HG03439 (cell line): ENCODE results near the gene CPB2.

Experiments used
- ATAC-seq: cut with Tn5 transposase; IDR thresholded peaks from one replicate; pipeline ENCODE4 v1.9.1; 2021; ENCODE audit warnings: mild to moderate bottlenecking, moderate library complexity; ENCODE audit not compliant: unreplicated experiment

CPB2 gene

DNA sequence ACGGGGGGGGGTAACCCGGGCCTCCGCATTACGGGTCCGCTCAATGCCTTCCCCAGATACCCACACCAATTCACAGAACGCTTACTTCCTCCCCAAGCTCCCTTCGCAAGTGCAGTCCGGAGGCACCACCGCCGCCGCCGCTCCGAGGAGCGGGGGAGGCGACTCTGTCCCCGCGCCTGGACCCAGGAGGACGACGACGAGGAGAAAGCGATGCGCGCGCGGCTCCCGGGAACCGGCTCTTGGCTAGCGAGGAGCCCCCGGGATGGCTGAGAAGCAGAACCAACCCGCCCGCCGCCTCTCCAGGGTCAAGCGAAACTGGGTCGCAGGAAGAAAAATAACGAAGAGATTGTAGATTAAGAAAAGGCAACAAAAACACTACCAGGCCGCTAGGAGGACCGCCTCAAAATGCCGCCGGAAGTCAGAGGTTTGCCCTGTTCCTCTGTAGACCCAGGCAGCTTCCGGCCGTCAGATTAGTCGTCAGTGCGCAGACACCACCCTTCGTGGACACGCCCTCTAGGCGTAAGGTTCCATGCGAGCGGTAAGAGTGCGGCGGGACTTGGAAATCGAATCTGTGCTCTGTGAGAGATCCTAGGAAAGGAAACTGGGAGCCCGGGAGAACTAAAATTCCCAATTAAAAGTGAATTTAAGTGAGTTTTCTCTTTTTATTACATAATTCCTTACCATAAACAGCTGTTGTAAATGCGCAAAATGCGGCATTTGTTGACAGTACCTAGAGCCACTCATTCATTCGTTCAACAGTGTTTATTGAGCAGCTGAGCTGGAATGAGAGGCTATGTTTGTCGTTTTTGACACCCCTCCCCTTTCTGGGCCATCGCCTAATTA, 52.3 kb downstream of the CPB2 start, which contains the start of gene ZC3H13:
TSS of gene ZC3H13 (minus strand) at position 428 of the 843 bp plus-strand sequence. CDS start 7,239 bp downstream, outside the sequence.
- ATAC-seq = peak; percentile 100

DNA sequence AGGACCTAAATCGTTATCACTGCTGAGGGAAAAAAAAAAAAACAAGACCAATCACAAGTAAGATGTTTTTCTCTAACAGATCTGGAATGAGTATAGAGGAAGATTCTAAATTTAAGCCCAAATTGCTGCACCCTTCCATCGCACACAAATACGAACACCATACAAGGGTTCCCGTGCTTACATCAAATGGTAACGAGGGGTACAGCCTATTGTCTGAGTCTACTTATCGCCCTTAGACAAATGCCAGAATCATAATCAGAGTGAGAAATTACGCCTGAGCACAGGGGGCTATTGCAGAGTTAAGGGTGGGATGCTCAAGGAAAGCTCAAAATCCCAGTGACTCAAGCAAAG, 52.9 kb downstream of the CPB2 start:
- no peak for ATAC-seq

DNA sequence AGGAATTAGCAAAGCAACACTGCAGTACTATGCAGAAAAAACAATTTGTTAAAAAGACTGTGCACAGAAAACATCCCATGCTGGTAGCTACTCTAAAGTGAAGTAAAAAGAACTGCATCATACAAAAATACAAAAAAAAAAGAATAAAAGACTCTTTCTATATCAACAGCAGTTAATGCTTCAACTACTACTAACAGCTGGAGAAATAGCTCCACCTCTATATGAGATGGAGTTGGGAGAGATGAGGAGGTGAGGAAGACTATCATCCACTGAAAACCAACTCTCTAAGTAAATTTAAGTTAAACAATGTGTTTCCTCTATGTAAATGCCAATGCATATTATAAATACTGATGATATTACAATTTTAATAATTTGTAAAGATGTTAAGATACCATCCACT, 54.1 kb downstream of the CPB2 start:
- no peak for ATAC-seq

DNA sequence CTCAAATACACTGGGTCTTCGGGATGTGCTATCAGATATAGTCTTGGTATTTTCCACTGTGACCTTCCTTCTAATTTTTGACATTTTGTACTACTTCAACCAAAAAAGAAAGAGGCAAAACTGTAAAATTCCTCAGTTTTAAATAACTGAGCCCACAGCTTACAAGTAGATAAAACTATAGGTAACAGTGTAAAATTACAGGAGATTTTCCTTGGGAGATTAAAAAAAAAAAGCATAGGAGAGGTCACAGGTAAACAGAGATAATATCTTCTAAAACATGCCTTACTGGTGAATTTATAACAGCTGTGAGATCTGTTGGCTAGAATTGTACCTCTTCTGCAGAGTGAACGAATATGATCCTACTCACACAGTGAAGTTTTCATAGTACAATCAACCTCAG, 59.4 kb downstream of the CPB2 start:
- no peak for ATAC-seq

DNA sequence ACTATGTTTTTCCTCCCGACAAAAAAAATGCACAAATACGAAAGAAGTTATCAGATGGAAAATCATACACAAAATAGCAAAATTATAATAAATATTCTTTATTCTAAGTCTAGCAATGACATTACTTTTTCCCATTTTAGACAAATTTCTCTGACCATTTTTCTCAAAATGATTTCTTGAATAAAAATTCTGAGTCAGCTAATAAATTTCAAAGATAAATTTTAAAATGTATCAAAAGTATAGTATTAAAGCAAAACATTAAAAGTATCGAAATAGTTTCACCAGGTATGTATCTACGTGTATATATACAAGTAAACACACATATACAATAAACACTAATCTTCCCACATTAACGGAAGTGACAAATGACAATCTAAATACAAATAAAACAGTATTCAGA, 61.2 kb downstream of the CPB2 start:
- ATAC-seq = no peak

DNA sequence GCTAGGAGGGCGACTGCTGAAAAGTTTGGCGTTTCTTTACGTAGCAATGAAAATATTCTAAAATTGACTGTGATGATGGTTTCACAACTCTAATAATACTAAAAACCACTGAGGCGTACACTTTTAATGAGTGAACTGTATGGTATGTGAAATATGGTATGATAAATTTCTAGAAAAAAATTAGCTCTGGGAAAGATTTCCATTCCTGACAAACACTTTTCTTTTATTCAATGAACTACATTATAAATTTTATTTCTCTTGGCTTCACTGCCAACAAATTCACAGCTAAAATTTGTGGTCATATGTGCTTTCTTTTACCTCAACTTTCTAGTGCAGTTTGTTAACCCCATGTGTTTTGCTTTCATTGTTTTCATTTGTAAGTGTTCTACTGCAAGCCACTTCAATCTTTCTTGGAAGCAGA, 63.4 kb downstream of the CPB2 start:
- no peak for ATAC-seq

DNA sequence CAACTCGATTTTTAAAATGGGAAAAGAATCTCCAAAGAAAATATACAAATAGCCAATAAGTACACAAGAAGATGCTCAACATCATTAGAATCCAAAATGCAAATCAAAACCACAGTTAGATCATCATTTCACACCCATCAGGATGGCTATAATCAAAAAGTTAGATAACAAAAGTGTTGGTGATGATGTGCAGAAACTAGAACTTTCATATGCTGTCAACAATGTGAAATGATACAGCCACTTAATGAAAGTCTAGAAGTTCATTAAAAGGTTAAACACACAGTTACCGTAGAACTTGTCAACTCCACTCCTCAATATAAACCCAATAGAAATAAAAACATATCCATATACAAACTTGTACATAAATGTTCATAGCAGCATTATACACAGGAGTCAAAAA, 64.1 kb downstream of the CPB2 start:
- ATAC-seq = no peak

DNA sequence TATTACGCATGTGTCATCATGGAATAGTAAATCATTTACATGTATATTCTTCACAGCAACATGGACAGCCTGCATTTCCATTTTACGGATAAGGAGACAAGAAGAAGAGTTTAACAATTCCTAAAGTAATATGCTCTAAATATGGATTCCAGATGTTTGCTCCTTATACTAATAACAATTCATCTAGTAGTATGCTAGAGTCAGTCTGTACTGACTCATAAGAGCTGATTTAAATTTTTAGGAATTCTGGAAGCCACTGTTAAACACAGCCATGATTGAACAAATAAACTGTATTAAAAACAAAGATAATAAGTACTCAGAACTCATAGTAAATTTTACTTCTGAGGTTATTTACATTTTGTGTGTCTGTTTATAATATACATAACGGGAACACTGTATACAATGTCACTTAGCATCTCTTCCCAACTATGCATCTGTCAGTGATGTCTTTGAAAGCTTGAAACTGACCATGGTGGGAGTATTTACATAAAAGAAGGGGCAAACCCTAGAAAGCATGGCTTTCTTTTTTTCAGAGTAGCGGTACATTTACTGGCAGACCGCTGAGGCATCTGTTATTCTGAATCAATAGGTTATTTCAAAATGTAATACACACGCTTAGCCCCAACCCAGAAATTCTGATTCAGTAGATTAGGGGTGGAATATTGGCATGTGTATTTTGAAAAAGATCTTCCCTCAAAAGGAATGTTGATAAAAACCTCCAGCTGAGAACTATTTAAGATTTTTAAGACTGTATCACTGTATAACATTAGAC, 65.2 kb downstream of the CPB2 start:
- ATAC-seq = no peak

DNA sequence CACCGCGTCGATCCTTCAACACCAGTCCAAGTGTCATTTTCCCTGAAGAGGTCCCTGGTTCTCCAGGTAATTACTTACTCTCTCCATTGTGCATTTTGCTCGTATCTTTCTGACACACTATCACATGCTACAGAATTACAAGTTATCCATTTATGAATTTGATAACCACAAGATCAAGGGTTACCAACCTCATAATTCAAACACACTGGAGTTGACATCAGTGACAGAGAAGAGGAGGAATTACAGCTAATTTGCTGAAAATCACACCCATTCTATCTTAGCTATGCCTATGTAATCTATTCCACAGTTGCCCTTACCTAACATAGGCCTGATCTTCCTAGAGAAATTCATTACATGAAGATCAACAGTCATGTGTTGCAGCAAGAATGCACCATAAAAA, 66.5 kb downstream of the CPB2 start:
- ATAC-seq = no peak

DNA sequence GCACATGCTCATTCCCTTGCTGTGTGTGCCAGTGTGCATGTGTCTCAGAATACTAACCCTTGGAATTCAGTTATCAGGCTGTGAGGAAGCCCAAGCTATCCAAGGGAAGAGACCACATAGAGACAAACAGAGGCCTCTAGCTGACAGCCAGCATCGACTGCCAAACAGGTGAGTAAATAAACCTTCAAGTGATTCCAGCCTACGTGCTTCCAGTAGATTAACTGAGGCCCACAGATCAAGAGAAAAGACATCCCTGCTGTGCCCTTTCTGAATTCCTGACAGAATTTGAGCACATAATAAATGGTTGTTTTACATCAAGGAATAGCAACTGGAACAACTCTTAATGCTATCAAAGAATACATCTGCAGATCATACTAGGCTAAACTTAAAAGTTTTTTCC, 69.8 kb downstream of the CPB2 start:
- ATAC-seq = no peak

DNA sequence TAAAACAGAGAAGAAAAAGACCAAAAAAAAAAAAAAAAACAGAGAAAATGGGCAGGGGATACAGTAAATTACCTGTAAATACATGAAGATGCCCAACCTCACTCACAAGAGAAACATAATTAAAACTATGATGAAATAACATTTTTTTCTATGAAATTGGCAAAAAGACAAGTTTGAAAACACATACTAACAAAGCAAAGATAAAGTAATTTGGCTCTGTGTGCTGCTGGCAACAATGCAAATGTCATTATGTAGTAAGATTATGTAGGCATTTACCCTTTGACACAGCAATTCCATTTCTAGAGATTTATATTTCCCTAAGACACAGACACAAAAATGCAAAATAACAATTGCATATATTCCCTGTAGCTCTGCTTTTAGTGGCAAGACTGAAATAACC, 72.5 kb downstream of the CPB2 start:
- no peak for ATAC-seq

DNA sequence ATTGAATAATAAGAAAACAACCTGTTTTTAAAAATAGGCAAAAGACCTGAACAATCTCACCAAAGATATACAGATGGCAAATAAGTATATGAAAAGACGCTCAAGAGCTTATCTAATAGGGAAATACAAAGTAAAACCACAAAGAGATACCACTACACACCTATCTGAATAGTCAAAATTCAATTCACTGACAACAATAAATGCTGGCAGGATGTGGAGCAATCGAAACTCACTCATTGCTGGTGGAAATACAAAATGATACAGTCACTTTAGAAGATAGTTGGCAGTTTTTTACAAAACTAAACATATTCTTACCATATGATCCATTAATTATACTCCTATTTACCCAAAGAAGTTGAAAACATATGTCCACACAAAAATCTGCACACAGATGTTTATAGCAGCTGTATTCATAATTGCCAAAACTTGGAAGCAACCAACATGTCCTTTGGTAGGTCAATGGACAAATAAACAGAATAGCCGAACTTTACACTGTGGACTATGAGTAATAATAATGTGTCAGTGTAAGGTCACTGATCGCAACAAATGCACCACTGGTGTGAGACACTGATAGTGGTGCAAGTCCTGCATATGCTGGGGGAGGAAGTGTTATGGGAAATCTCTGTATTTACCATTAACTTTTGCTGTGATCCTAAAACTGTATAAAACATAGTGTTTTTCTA, 73.1 kb downstream of the CPB2 start:
- ATAC-seq = no peak

DNA sequence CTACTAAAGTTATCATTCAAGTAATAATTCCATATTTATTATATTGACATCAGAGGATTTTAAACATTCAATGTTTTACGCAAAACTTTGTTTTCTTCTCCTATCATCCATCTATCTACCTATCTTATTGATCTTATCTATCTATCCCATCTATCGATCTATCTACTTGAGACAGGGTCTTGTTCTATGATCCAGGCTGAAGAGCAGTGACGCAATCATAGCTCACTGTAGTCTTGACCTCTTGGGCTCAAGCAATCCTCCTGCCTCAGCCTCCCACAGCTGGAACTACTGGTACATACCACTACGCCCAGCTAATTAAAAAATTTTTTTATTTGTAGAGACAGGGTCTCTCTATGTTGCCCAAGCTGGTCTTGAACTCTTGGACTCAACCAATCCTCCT, 79.7 kb downstream of the CPB2 start:
- ATAC-seq = no peak

DNA sequence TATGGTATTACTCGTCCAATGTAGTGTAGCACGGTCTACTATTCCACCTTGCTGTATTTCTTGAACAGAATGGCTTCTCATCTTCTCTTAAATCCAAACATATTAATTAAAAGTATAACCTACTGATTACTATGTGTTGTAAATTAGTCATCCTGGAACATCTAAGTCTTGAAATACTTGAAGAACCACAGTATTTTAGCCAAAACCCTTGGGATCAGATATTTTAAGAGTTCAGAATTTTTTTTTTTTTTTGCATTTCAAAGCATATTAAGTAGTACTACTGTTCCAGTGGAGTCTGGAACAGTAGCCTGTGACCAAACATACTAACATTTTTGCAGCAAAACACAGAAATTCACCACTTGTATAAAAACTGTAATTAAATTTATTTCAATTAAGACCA, 82.4 kb downstream of the CPB2 start:
- ATAC-seq = no peak

DNA sequence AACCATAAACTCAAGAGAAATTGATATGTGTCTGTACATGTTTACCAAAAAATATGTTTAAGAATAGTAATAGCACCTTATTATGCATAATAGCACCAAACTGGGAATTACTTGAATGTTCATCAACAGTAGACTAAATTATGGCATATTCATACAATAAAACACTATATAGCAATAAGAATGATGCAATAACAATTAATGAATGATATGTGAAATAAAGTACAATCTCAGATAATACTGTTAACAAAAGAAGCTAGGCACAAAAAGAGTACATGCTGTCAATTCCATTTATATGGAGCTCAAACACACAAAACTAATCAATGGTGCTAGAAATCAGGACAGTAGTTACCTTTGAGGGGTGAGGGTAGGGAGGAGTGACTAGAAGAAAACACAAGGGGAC, 88.6 kb downstream of the CPB2 start:
- ATAC-seq = no peak

DNA sequence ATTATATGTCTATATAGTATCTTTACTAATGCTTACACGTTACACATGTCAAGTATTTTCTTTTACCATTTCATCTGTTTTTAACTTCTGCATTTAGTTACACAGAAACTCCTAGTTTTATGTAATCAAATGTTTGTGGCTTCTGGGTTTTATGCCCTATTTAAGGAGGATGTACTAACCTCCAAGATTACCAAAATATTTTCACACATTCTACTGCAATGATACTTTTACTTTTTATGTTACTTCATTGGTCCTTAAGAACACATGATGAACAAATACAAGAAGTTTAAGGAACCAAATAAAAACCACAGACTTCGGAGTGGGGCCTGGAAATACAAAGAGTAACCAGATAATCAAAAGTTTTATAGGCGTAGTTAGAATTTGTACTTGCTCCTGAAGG, 89.5 kb downstream of the CPB2 start:
- no peak for ATAC-seq

DNA sequence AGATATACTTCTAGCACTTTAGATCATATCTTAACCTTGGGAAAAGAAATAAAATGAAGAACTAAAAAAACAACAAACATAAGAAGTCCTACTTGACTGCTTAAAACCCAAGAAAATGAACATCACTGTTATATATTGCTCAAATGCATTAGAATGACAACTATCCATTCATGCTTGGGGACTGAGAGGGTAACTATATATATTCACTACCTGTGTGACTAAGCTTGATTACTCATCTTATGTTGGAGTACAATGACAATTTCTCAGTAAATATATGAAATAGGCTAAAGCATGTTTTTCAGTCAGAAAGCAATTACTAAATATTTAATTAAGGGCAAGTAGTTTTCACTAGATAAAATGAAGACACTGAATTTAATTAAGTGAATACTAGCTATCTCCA, 92.4 kb downstream of the CPB2 start:
- no peak for ATAC-seq

DNA sequence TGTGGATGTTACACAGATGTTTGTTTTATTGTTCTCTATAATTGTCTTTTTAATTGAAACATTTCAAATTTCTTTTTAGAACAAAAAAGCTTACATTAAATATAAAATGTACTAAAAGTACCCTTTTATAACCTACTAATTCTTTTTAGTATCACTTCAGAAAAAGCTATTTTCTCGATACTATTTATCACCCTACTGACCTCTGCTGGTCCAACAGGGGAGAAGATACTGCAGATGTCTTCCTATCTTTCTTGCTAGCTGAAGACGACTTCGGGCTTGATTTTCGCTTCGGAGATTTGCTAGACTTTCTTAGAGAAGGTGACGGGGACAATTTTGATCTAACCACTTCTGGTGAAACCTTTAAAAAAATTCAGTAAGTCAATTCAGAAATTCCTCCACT, 94.7 kb downstream of the CPB2 start:
- ATAC-seq = no peak

DNA sequence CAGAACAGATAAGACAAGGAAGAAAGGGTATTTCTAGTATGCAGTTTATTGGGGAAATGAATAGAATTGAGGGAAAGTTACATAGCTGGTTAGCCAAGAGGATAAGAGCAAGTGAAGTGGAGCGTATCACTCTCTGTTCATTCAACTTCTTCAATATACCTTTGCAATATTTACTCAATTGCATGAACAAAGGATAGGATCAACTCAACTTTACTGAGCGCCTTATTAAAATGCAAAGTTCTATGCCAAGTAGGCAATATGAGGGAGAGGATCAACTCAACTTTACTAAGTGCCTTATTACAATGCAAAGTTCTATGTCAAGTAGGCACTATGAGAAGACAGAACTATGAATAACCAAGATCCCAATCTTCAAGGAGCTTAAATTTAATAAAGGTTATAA, 96.2 kb downstream of the CPB2 start:
- no peak for ATAC-seq

DNA sequence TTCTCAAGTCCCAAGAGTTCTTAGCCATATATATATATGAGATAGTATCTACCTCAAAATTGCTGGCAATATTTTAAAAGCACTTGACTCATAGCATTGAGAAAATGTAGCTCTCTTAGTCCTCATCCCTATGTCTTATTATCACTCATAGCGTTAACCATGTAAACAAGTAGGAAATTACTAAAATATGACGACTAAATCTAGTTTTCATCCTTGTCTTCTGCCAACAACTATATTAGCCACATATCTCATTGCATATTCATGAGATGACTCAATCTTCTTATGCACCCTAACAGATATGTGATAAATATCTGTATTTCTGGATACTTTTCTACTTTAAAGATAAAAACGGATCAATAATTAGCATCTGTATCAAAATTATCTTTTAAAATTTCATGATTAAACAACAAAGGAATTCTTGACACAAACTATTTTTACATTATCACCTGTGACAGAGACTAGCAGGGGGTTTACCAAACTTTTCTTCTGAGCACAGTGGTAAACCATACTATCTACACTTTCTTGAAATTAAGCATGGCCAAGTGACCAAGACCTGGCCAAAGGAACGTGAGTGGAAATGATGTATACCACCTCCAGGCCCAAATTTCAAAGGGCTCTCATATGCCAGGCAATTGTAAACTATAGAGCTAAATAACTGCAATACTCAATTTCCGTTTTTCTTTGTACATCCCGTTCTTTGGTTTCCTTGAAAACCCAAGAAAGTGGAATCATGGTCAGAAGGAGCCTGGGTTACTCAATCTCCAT, 98.0 kb downstream of the CPB2 start:
- ATAC-seq = no peak

DNA sequence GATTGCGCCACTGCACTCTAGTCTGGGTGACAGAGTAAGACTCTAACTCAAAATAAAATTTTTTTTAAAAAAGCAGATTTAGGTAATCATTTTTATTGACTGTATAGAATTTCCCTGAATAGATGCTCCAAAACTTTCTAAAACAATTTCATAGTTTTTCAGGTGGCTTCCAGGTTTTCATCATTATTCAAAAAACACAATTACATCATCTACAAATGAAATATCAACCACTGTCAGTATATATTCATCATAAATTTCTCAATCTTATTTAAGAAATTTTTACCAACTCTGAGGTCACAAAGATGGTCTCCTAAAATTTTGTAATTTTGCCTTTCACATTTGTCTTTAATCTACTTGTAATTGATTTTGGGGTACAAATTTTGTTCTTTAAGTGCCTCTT, 100.3 kb downstream of the CPB2 start:
- ATAC-seq = no peak
